Effector memory CD4-positive, alpha-beta T cell (primary cell): ENCODE results near the gene RNF187.
"Not testable (repeated sequence)": the region's sequence is repeated elsewhere in the genome, so short reads cannot be mapped to it uniquely, and the experiment has no call there.

Experiments used
- DNase-seq, 3 donors: peaks; one replicate each; pipeline ENCODE4 v3.0.0-alpha.2; 2020
- H3K27ac ChIP-seq: 2 replicates; pipeline ENCODE4 v1.7.0; 2013; ENCODE audit warnings: mild to moderate bottlenecking, low read length, moderate library complexity; ENCODE audit not compliant: insufficient read depth, poor library complexity, severe bottlenecking
- H3K27me3 ChIP-seq: replicated peaks from 2 replicates; pipeline ENCODE4 v1.7.0; 2013; ENCODE audit warnings: mild to moderate bottlenecking, low read length; ENCODE audit not compliant: insufficient read depth, control insufficient read depth, poor library complexity, severe bottlenecking
- H3K36me3 ChIP-seq: 2 replicates; pipeline ENCODE4 v1.7.0; 2013; ENCODE audit warnings: mild to moderate bottlenecking, low read length, moderate library complexity; ENCODE audit not compliant: control insufficient read depth, insufficient read depth
- H3K4me1 ChIP-seq: 2 replicates; pipeline ENCODE4 v1.7.0; 2013; ENCODE audit warnings: low read length, mild to moderate bottlenecking; ENCODE audit not compliant: control insufficient read depth, insufficient read depth, poor library complexity, severe bottlenecking
- H3K4me3 ChIP-seq: 2 replicates; pipeline ENCODE4 v1.7.0; 2013; ENCODE audit warnings: low read length, low read depth, mild to moderate bottlenecking; ENCODE audit not compliant: insufficient read depth, poor library complexity, severe bottlenecking
- H3K9me3 ChIP-seq: 2 replicates; pipeline ENCODE4 v1.7.0; 2013; ENCODE audit warnings: mild to moderate bottlenecking, low read length, moderate library complexity; ENCODE audit not compliant: control insufficient read depth

RNF187 gene

DNA sequence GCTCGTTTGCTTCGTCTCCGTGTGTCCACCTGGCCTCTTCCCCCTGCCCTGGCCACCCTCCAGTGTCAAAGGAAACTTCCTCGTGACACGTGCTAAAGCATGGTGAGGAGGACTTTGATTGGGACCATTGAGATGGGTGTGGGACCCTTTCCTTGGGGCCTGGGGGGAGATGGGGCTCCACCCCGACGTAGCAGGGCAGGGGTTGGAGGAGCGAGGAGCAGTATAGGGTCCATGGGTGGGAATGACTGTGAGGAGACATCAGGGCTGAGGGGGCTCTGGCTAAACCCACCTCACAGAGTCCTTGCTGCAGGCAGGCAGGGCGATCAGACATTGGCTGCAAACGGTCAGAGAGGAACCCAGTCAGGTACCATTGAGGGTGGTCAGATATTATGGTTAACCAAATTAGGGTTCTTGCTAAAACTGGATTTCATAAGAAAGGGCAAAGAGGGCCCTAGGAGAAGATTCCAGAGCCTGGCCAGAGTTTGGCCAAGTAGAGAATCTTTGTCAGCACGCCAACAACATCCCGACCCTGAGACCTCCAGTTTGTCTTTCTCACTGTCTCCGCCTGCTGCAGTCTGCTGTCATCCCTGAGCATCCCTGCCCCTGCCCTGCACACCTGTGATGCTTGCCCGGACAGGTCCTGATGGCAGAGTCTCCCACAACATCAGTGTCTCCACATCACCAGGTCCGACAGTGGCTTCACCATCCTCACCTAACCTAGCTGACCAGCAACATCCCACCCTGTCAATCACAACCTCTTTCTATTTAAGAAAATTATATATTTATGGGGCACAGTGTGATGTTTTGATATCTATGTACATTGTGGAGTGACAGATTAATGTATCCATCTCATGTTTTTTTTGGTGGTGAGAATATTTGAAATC, 8.0 kb downstream of the RNF187 start:
- Histone ChIP-seq H3K4me3 (no peak overlapping the region), H3K9me3 (no peaks in the 10 kb centered on the region), H3K27ac (no peak overlapping the region), H3K36me3 (peaks cover 50% of the 10 kb centered on the region), H3K4me1 (peaks cover 6% of the 10 kb centered on the region), H3K27me3 (no peaks in the 10 kb centered on the region)
- no peak for DNase-seq

DNA sequence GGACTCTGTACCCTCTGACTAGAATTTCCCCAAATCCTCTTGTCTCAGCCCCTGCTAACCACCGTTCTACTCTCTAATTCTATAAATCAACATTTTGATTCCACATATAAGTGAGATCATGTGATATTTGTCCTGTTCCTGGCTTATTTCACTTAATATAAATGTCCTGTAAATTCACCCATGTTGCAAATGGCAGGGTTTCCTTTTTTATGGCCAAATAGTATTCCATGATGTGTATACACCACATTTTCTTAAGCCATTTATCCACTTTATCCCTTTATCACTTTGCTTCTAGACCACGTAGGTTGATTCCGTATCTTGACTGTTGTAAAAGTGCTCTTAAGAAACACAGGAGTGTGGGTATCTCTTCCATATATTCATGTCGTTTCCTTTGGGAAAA, 8.9 kb downstream of the RNF187 start:
- Histone ChIP-seq H3K27me3 (no peaks in the 10 kb centered on the region), H3K9me3 (no peaks in the 10 kb centered on the region), H3K36me3 (peaks cover 43% of the 10 kb centered on the region), H3K27ac (no peak overlapping the region), H3K4me1 (peaks cover 6% of the 10 kb centered on the region), H3K4me3 (no peak overlapping the region)
- no peak for DNase-seq

DNA sequence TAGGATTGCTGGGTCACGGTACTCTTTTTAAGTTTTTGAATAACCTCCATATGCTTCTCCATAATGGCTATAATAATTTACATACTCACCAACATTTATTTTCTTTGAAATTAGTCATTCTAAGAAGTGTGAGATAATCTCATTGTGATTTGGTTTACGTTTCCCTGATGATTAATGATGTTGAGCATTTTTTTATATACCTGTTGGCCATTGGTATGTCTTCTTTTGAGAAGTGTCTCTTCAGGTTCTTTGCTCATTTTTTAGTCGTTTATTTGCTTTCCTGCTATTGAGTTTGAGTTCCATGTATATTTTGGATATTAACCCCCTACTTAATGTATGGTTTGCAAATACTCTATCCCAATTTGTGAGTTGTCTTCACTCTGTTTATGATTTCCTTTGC, 9.3 kb downstream of the RNF187 start:
- H3K4me3 ChIP-seq: no peak overlapping the region
- no peak overlapping the region for H3K27ac ChIP-seq
- no peaks in the 10 kb centered on the region for H3K27me3 ChIP-seq
- DNase-seq: no peak
- peaks cover 10% of the 10 kb centered on the region for H3K4me1 ChIP-seq
- H3K9me3 ChIP-seq: no peaks in the 10 kb centered on the region
- peaks cover 43% of the 10 kb centered on the region for H3K36me3 ChIP-seq

- Histone ChIP-seq H3K36me3 (peaks cover 43% of the 10 kb centered on the region), H3K9me3 (no peaks in the 10 kb centered on the region), H3K4me3 (no peak overlapping the region), H3K27me3 (no peaks in the 10 kb centered on the region), H3K4me1 (peaks cover 10% of the 10 kb centered on the region), H3K27ac (no peak overlapping the region)
- no peak for DNase-seq
These were observed 10.0 kb downstream of the RNF187 start for GRCh38 chr1:228497206-228497605.

GRCh38 chr1:228497817-228498216, 10.6 kb downstream of the RNF187 start:
- H3K9me3 ChIP-seq: no peaks in the 10 kb centered on the region
- no peak for DNase-seq
- H3K4me3 ChIP-seq: no peak overlapping the region

GRCh38 chr1:228500143-228500734, 13.1 kb downstream of the RNF187 start:
- Histone ChIP-seq H3K27ac (no peak overlapping the region), H3K4me1 (peaks cover 10% of the 10 kb centered on the region), H3K27me3 (no peaks in the 10 kb centered on the region), H3K36me3 (peaks cover 18% of the 10 kb centered on the region), H3K4me3 (no peak overlapping the region), H3K9me3 (no peaks in the 10 kb centered on the region)
- DNase-seq: no peak

More at GRCh38 chr1:228497817-228498216, 10.6 kb downstream of the RNF187 start:
- Histone ChIP-seq H3K4me1 (peaks cover 10% of the 10 kb centered on the region), H3K36me3 (peaks cover 42% of the 10 kb centered on the region), H3K27ac (no peak overlapping the region), H3K27me3 (no peaks in the 10 kb centered on the region)

DNA sequence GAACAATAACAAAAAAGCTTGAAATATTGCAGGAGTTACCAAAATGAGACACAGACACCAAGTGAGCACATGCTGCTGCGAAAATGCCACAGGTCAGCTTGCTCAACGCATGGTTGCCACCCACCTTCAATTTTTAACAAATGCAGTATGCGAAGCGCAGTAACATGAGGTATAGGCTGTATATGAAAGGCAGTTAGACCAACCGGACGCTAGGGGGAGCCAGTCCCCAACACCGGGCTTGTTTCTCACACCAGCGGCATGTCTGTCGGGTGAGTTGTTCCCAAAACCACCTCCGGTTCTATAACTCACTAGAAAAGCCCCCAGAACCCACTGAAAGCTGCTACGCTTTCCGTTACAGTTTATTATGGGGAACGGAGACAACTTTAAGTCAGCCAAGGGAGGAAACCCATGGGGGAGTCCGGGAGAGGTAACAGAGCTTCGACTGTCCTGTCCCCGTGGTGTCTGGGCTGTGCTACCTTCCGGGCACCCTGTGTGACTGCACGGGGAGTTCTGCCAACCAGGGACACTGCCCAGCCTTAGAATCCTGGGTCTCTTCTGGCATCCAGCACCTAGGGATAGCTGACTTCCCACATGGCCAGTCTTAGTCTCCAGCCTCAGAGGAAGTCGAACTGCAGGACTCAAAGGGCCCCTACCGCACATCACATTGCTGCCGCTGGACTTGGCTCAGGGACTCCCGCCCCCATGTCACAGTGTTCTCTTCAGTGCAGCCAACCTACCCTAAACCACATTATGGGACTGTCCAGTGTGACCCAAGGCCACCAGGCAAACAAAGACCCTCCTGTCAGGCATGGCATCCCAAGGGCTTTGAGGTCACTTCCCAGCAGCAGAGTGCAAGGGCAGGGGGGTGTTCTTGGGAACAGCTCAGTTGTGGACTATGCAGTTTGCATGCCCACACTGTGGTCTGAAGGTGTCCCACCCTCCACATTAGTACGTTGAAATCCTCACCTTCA, 14.0 kb downstream of the RNF187 start:
- H3K27me3 ChIP-seq: no peaks in the 10 kb centered on the region
- peak overlapping the region; percentile 30 for H3K27ac ChIP-seq
- H3K4me3 ChIP-seq: peak overlapping the region; percentile 33
- peak; percentile 65 to 74 (median 68) for DNase-seq
- peaks cover 10% of the 10 kb centered on the region for H3K36me3 ChIP-seq
- H3K4me1 ChIP-seq: peaks cover 10% of the 10 kb centered on the region
- no peaks in the 10 kb centered on the region for H3K9me3 ChIP-seq

DNA sequence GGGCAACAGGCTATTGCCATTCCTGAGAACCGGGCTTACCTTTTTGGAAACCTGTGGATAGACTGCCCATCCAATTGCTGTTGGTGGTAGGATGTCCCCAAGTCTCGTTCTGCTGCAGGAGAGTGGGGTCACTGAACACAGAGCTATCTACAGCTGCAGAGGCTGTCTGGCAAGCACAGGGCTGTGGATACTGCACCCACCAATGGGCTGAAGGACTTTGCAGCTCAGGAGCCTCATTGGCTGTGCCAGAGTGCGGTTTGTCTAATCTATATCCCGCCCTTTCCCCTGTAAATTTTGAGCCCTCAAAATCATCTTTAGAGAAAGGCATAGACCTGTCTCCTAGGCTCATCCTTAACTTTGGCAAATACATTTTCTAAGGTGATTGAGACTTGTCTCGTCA, 15.3 kb downstream of the RNF187 start:
- Histone ChIP-seq H3K4me1 (peaks cover 10% of the 10 kb centered on the region), H3K4me3 (no peak overlapping the region), H3K27me3 (no peaks in the 10 kb centered on the region), H3K9me3 (no peaks in the 10 kb centered on the region), H3K36me3 (peaks cover 6% of the 10 kb centered on the region), H3K27ac (no peak overlapping the region)
- DNase-seq: no peak

GRCh38 chr1:228505944-228506343, 18.8 kb downstream of the RNF187 start:
- not testable (repeated sequence) for DNase-seq, H3K4me1 ChIP-seq, H3K36me3 ChIP-seq, H3K4me3 ChIP-seq, H3K27ac ChIP-seq, H3K9me3 ChIP-seq, H3K27me3 ChIP-seq
